ENCODE measurements around the gene MEIKIN. TPM values are rescaled to one million over a fixed set of nuclear protein-coding genes. Genes with fewer than 3 reads are reported as not detected.

Gene MEIKIN
- total and polyA plus RNA-seq, 7 donors, result 0.31 TPM; not detected in 6

GRCh38 chr5:131932235-131932634, 13.2 kb downstream of the MEIKIN start:
- Histone ChIP-seq H3K9me3 (peaks cover 0 to 13% (median 6%) of the 10 kb centered on the region in 4 donors), H3K36me3 (no peaks in the 10 kb centered on the region), H3K27ac (no peak overlapping the region), H3K4me3 (no peak overlapping the region), H3K4me1 (no peaks in the 10 kb centered on the region), H3K27me3 (no peaks in the 10 kb centered on the region)
- intact Hi-C loops (cut with DNase I), result no loop called here
- WGBS, 2 donors, result 76 to 80% methylated on average over 2 of the region's 2 CpGs
- no peak for DNase-seq
- TF ChIP-seq POLR2A (IDR thresholded peaks at IDR 0.05), result no peak
- no peak for TF ChIP-seq CTCF (IDR thresholded peaks at IDR 0.05)
- TF ChIP-seq POLR2AphosphoS5 (IDR thresholded peaks at IDR 0.05), result no peak
- no peak for TF ChIP-seq EP300 (IDR thresholded peaks at IDR 0.05)

DNA sequence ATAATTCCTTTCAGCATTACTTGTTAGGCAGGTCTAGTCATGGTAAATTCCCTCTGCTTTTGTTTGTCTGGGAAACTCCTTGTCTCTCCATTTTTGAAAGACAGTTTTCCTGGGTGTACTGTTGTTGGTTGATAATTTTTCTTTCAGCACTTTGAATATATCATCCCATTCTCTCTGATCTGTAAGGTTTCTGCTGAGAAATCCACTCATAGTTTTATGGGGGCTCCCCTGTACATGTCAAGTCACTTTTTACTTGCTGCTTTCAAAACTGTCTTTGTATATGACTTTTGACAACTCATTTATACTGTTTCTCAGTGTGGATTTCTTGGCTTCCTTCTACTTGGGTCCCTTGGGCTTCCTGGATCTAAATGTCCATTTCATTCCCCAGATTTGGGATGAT, 16.5 kb downstream of the MEIKIN start:
- intact Hi-C loops (cut with DNase I), result no loop called here
- Histone ChIP-seq H3K9me3 (peaks cover 0 to 13% (median 6%) of the 10 kb centered on the region in 4 donors), H3K4me1 (no peaks in the 10 kb centered on the region), H3K4me3 (no peak overlapping the region), H3K27ac (no peak overlapping the region), H3K36me3 (no peaks in the 10 kb centered on the region), H3K27me3 (no peaks in the 10 kb centered on the region)
- no peak for DNase-seq
- TF ChIP-seq POLR2A (IDR thresholded peaks at IDR 0.05) (no peak), POLR2AphosphoS5 (IDR thresholded peaks at IDR 0.05) (no peak), CTCF (IDR thresholded peaks at IDR 0.05) (no peak), EP300 (IDR thresholded peaks at IDR 0.05) (no peak)

DNA sequence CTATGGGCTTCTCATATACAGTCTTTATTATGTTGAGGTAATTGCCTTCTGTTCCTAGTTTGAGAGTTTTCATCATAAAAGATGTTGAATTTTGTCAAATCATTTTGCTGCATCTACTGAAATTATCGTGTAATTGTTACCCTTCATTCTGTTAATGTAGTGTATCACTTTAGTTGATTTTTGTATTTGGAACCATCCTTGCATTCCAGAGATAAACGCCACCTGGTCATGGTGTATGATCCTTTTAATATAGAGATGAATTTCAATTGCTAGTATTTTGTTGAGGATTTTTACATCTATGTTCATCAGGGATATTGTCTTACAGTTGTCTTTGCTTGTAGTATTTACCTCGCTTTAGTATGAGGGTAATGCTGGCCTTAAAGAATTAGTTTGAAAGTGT, 19.3 kb downstream of the MEIKIN start:
- H3K4me1 ChIP-seq, result no peaks in the 10 kb centered on the region
- 79 to 94% methylated on average over 3 of the region's 3 CpGs for WGBS, 2 donors
- H3K9me3 ChIP-seq, result peaks cover 0 to 12% (median 6%) of the 10 kb centered on the region in 4 donors
- no peaks in the 10 kb centered on the region for H3K36me3 ChIP-seq
- TF ChIP-seq CTCF (IDR thresholded peaks at IDR 0.05) (no peak), POLR2AphosphoS5 (IDR thresholded peaks at IDR 0.05) (no peak), POLR2A (IDR thresholded peaks at IDR 0.05) (no peak), EP300 (IDR thresholded peaks at IDR 0.05) (no peak)
- no peak overlapping the region for H3K4me3 ChIP-seq
- intact Hi-C loops (cut with DNase I), result no loop called here
- DNase-seq, result no peak
- no peak overlapping the region for H3K27ac ChIP-seq
- no peaks in the 10 kb centered on the region for H3K27me3 ChIP-seq

GRCh38 chr5:131916481-131916880, 29.0 kb downstream of the MEIKIN start:
- Histone ChIP-seq H3K36me3 (no peaks in the 10 kb centered on the region), H3K27ac (no peak overlapping the region), H3K9me3 (no peaks in the 10 kb centered on the region), H3K4me3 (no peak overlapping the region), H3K27me3 (no peaks in the 10 kb centered on the region), H3K4me1 (no peaks in the 10 kb centered on the region)
- no peak for TF ChIP-seq POLR2A (IDR thresholded peaks at IDR 0.05)
- TF ChIP-seq EP300 (IDR thresholded peaks at IDR 0.05), result no peak
- TF ChIP-seq POLR2AphosphoS5 (IDR thresholded peaks at IDR 0.05), result no peak
- no peak for TF ChIP-seq CTCF (IDR thresholded peaks at IDR 0.05)
- intact Hi-C loops (cut with DNase I), result no loop called here
- 59 to 61% methylated on average over 2 of the region's 2 CpGs for WGBS, 2 donors
- no peak for DNase-seq

DNA sequence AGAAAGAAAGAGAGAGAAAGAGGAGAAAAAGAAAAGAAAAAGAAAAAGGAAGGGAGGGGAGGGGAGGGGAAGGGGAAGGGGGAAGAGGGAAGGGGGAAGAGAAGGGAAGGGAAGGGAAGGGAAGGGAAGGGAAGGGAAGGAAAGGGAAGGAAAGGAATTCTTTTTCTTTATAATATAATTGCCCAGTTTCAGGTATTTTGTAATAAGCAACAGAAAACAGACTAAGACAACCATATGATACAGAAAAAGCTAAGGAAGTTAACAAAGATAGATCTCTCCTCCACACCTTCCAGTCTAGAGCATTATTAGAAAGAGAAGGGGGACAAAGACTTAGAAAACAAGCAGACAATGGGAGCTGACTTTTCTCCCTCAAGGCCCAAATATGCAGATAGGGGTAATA, 31.0 kb downstream of the MEIKIN start:
- no peak for DNase-seq
- intact Hi-C loops (cut with DNase I), result no loop called here

More for the DNA sequence above, 31.0 kb downstream of the MEIKIN start:
- Histone ChIP-seq H3K4me3 (no peak overlapping the region), H3K36me3 (no peaks in the 10 kb centered on the region), H3K27ac (no peak overlapping the region), H3K9me3 (no peaks in the 10 kb centered on the region), H3K27me3 (no peaks in the 10 kb centered on the region), H3K4me1 (no peaks in the 10 kb centered on the region)
- no peak for TF ChIP-seq EP300 (IDR thresholded peaks at IDR 0.05)
- no peak for TF ChIP-seq CTCF (IDR thresholded peaks at IDR 0.05)
- no peak for TF ChIP-seq POLR2A (IDR thresholded peaks at IDR 0.05)
- no peak for TF ChIP-seq POLR2AphosphoS5 (IDR thresholded peaks at IDR 0.05)

Measured in sigmoid colon (tissue), 7 donors.